ENCODE results near the gene NFS1.

The NFS1 gene

GRCh38 chr20:35620818-35621559, 78.2 kb downstream of the NFS1 start:
- Histone ChIP-seq H3K4me3 (ENCODE audit: low read depth in 1 of 2, low read length in 2 of 2) (no peak overlapping the region), H3K4me1 (ENCODE audit: insufficient read depth, low read length) (peaks cover 30% of the 10 kb centered on the region), H3K27me3 (ENCODE audit: insufficient read depth, low read length, poor library complexity) (no peaks in the 10 kb centered on the region), H3K27ac (ENCODE audit: low read length) (no peak overlapping the region), H3K9ac (ENCODE audit: low read depth, low read length) (no peak overlapping the region), H3K36me3 (ENCODE audit: insufficient read depth, low read length) (peaks cover 11% of the 10 kb centered on the region), H3K4me2 (ENCODE audit: insufficient read depth, low read length) (no peak overlapping the region), H2AFZ (ENCODE audit: low read depth, low read length) (no peak overlapping the region), H3K9me3 (ENCODE audit: insufficient read depth, low read length, severe bottlenecking) (no peaks in the 10 kb centered on the region), H4K20me1 (ENCODE audit: insufficient read depth, low read length) (no peaks in the 10 kb centered on the region), H3K79me2 (ENCODE audit: insufficient read depth, low read length) (no peaks in the 10 kb centered on the region)
- DNase-seq (no peak), ATAC-seq (ENCODE audit: insufficient read depth, low read depth) (no peak)
- TF ChIP-seq, protein P1, sequence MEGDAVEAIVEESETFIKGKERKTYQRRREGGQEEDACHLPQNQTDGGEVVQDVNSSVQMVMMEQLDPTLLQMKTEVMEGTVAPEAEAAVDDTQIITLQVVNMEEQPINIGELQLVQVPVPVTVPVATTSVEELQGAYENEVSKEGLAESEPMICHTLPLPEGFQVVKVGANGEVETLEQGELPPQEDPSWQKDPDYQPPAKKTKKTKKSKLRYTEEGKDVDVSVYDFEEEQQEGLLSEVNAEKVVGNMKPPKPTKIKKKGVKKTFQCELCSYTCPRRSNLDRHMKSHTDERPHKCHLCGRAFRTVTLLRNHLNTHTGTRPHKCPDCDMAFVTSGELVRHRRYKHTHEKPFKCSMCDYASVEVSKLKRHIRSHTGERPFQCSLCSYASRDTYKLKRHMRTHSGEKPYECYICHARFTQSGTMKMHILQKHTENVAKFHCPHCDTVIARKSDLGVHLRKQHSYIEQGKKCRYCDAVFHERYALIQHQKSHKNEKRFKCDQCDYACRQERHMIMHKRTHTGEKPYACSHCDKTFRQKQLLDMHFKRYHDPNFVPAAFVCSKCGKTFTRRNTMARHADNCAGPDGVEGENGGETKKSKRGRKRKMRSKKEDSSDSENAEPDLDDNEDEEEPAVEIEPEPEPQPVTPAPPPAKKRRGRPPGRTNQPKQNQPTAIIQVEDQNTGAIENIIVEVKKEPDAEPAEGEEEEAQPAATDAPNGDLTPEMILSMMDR (IDR thresholded peaks at IDR 0.05; ENCODE audit: borderline replicate concordance, extremely low read depth, low read length, poor library complexity, severe bottlenecking), result no peak
- no peak for TF ChIP-seq EZH2 (IDR thresholded peaks at IDR 0.05; ENCODE audit: borderline replicate concordance, low read depth, low read length, severe bottlenecking)

DNA sequence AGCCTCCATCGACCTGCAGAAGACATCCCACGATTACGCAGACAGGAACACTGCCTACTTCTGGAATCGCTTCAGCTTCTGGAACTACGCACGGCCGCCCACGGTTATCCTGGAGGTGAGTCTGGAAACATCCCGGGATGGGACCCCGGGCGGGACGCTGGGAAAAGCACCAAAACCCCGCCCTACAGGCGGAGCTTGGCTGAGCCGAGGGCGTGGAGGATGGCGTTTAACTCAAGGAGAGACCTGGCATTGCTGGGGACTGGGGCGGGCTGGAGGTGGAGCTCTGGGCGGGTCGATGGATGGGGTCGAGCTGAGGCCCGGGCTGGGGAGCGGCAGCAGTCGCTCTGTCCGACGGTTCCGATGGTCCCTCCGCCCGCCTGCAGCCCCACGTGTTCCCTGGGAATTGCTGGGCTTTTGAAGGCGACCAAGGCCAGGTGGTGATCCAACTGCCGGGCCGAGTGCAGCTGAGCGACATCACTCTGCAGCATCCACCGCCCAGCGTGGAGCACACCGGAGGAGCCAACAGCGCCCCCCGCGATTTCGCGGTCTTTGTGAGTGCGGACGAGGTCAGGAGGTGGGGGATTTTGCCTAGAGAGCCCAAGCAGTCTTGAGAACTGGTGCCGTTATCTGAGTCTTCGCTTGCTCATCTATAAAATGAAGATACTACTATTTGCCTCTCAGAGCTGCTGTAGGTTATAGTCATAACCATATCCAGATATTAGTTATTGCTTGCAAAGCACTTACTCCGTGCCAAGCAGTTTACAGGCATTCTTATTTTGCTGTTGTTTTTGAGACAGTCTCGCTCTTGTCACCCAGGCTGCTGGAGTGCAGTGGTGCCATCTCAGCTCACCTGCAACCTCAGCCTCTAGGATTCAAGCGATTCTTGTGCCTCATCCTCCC, 79.7 kb downstream of the NFS1 start:
- H3K27me3 ChIP-seq (ENCODE audit: insufficient read depth, low read length, poor library complexity), result no peaks in the 10 kb centered on the region
- no peaks in the 10 kb centered on the region for H3K9me3 ChIP-seq (ENCODE audit: insufficient read depth, low read length, severe bottlenecking)
- H3K36me3 ChIP-seq (ENCODE audit: insufficient read depth, low read length), result no peaks in the 10 kb centered on the region
- H3K79me2 ChIP-seq (ENCODE audit: insufficient read depth, low read length), result no peaks in the 10 kb centered on the region
- H3K4me2 ChIP-seq (ENCODE audit: insufficient read depth, low read length), result peak overlapping the region; percentile 95
- peak overlapping the region; percentile 88 for H2AFZ ChIP-seq (ENCODE audit: low read depth, low read length)
- ATAC-seq (ENCODE audit: insufficient read depth, low read depth) (peak; percentile 62), DNase-seq (peak; percentile 82)
- peak overlapping the region; percentile 25 to 66; a peak in 3 of 4 replicates for H3K4me3 ChIP-seq (ENCODE audit: low read depth in 1 of 2, low read length in 2 of 2)
- peak overlapping the region; percentile 52 for H3K9ac ChIP-seq (ENCODE audit: low read depth, low read length)
- H3K4me1 ChIP-seq (ENCODE audit: insufficient read depth, low read length), result peaks cover 38% of the 10 kb centered on the region
- peak overlapping the region; percentile 48; the same call in 1 of the 2 replicates for H3K27ac ChIP-seq (ENCODE audit: low read length)
- H4K20me1 ChIP-seq (ENCODE audit: insufficient read depth, low read length), result no peaks in the 10 kb centered on the region
- TF ChIP-seq EZH2 (IDR thresholded peaks at IDR 0.05; ENCODE audit: borderline replicate concordance, low read depth, low read length, severe bottlenecking), result no peak
- TF ChIP-seq, protein P1 (IDR thresholded peaks at IDR 0.05; ENCODE audit: borderline replicate concordance, extremely low read depth, low read length, poor library complexity, severe bottlenecking), result peak; percentile 94

GRCh38 chr20:35618263-35619131, 80.7 kb downstream of the NFS1 start:
- H3K9ac ChIP-seq (ENCODE audit: low read depth, low read length), result peak overlapping the region; percentile 25
- H3K9me3 ChIP-seq (ENCODE audit: insufficient read depth, low read length, severe bottlenecking), result no peaks in the 10 kb centered on the region
- ATAC-seq (ENCODE audit: insufficient read depth, low read depth) (no peak), DNase-seq (no peak)
- peak overlapping the region; percentile 42; the same call in 1 of the 2 replicates for H2AFZ ChIP-seq (ENCODE audit: low read depth, low read length)
- peak overlapping the region in 1 of 2 experiments; percentile 66; a peak in 2 of 4 replicates for H3K4me3 ChIP-seq (ENCODE audit: low read depth in 1 of 2, low read length in 2 of 2)
- no peaks in the 10 kb centered on the region for H3K79me2 ChIP-seq (ENCODE audit: insufficient read depth, low read length)
- no peaks in the 10 kb centered on the region for H4K20me1 ChIP-seq (ENCODE audit: insufficient read depth, low read length)
- TF ChIP-seq EZH2 (IDR thresholded peaks at IDR 0.05; ENCODE audit: borderline replicate concordance, low read depth, low read length, severe bottlenecking), result no peak
- TF ChIP-seq, protein P1 (IDR thresholded peaks at IDR 0.05; ENCODE audit: borderline replicate concordance, extremely low read depth, low read length, poor library complexity, severe bottlenecking), result no peak
- no peak overlapping the region for H3K27ac ChIP-seq (ENCODE audit: low read length)
- no peaks in the 10 kb centered on the region for H3K27me3 ChIP-seq (ENCODE audit: insufficient read depth, low read length, poor library complexity)
- H3K36me3 ChIP-seq (ENCODE audit: insufficient read depth, low read length), result no peaks in the 10 kb centered on the region
- H3K4me2 ChIP-seq (ENCODE audit: insufficient read depth, low read length), result peak overlapping the region; percentile 95
- peaks cover 38% of the 10 kb centered on the region for H3K4me1 ChIP-seq (ENCODE audit: insufficient read depth, low read length)

All from DND-41 (cell line).